Central memory CD4-positive, alpha-beta T cell (primary cell): ENCODE data around the gene HYAL3.
"Not testable (repeated sequence)": the region's sequence is repeated elsewhere in the genome, so short reads cannot be mapped to it uniquely, and the experiment has no call there.

Source experiments
- DNase-seq: peaks from one replicate; pipeline ENCODE4 v3.0.0; 2022

The HYAL3 gene

DNA sequence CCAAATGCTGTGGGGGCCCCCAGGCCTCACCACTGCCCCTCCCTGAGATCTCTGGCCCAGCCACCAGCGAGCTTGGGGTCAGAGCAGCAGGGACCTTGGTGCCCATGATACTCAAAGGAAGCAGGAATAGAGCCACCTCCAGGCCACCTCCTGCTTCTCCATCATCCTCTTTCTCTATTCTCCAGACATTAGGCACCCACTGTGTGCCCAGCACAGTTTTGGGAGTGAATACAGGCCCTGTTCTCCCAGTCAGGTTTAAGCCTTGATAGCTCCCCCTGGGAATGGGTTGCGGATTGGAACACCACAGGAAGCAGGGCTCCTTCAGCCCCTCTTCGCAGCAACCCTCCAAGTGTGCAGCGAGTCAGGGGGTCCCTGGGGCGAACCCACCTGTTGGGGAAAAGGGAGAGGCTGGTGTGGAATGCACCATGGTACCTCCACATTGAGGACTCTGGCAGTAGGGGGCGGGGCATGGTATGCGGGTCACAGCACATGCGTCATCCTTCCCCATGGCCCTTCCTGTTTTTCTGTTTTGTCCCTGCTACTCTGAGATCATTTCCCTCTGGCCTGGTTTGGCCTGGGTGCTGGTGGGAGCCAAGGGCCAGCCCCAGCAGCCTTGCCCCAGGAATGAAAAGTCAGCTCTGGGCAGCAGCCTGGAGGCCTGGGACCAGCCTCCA lies 44.5 kb downstream of the HYAL3 start:
- no peak for DNase-seq

DNA sequence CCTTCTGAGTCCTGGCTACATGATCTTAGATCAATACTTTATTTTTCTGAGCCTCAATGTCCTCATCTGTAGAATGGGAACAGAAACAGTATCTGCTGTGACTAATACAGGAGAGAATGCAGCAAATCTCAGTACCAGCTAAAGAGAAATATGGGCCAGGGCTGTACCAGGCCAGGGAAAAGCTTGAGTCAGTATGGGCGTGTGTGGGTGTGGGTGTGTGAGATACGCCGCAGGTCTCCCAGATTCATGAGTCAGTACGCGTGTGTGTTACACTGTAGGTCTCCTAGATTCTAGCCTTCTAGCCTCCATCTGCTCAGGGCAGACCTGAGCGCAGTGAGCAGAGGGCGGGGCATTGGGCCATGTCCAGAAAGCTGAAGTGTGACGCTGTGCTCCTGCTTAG lies 48.0 kb downstream of the HYAL3 start:
- no peak for DNase-seq

DNA sequence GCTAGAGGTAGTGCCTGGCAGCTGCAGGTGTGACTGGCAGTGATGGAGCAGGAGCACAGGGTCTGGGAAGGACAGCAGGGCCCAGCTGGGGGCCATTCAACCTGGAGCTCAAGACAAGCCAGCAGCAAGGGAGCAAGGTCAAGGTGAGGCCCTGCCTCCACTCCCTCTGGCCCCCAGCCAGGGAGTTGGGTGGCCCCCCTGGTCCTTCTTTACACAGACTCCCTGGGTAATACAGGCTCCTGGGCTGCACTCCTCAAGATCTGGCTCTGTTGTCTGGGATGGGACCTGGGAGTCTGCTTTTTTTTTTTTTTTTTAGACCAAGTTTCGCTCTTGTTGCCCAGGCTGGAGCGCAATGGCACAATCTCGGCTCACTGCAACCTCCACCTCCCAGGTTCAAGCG lies 48.7 kb downstream of the HYAL3 start:
- DNase-seq: no peak

DNA sequence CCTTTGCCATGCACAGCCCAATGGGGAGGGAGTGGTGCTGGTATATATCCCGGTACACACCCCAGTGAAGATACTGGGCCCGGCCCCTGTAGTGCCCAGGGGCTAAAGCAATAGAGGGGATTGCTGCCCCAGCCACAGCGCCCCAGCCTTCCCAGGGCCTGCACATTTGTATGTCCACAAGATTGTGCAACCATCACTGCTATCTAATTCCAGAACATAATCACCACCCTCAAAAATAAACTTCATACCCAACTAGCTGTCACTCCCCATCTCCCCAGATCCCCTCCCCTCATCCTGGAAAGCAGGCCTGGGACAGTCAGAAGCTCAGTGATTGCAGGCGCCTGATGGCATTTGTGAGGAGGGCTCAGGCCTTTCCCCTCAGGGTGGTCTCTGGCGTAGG lies 49.7 kb downstream of the HYAL3 start:
- DNase-seq: no peak

DNA sequence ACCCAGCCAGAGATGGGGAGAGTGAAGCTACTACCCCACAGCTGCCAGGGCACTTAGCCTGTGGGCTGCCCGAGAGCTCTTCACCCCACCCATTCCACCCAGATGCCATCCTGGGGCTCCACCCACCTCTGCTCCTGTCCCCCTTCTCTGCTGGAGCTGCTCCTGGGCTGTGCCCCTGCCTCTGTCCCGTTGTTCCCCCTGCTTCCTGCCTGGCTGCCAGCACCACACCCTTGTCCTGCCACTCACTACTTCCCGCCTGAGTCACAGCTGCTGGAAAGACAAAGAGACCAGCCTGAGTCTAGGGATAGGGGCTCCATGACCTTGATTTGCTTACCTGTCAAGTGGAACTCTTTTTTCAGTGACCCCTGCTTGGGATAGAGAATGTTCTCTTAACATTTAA lies 50.8 kb downstream of the HYAL3 start:
- no peak for DNase-seq

DNA sequence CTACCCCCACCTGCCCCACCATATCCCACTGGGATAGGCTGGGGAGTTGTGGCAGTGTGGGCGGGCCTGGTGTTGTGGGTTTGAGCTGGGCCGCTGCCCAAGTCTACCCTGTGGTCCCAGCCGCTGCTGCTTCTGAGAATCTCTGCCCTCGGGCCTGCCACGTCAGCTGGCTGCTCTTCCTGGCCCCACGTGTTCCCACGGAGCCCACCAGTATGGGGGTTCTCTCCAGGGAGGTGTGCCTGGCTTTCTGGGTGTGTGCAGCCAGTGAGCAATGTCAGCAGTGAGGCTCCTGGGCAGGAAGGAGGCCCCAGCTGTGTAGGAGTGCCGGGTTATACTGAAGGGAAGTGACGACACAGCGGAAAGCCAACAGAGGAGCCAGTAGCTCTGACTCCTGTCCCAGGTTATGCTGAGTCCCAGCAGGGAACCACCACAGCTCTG lies 52.7 kb downstream of the HYAL3 start:
- peak; percentile 81 for DNase-seq

DNA sequence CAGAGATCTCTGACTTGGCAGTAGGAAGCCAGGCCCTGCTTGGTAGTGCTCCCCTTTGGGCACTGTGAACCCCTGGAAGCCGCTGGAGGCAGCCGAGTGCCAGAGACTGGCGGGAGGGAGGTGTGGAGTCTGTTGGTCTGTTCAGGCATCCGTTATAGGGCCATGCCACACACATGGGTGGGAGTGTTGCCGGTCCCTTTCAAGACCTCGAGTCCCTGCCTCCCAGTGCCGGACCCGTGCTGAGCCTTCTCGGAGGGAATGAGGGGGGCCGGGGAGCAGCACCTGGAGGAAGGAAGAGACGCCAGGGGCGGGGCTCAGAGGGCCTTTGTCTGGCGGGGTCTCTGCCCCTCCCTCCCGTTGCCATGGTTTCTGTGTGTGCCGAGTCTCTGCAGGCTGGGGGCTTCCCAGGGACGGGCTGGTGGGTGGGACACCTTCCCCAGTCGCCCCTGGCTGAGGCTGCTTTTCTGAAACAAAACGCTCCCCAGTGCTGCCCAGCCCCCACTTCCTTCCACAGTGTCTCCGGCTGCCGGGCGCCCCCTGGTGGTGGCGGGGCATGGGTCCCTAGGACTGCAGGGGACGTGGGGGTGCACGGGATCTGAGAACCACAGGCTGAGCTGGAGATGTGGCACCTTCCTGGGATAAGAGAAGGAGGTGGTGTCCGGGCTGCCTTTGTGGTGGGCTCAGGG lies 53.2 kb downstream of the HYAL3 start:
- DNase-seq: peak; percentile 90

DNA sequence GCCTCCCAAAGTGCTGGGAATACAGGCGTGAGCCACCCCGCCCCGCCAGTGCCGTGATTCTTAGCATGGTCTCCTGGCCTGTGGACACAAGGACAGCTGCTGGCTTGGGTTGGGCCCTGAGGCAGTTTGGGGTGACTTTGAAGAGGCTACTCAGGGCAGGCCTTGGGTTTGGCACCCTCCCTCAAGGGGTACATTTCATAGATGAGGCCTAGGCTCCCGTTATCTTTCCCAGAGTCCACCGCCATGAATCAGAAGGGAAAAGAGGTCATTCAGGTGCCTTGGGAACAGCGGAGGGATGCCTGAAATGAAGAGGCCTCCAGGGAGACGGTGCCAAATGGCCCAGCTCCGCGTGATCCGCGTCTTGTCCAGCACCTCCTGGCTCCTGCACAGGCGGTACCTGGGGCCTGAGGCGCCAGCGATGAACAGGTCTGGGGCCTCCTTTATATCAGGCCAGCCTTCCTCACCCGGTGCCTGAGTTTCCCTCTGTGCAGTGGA lies 53.9 kb downstream of the HYAL3 start:
- DNase-seq: no peak

DNA sequence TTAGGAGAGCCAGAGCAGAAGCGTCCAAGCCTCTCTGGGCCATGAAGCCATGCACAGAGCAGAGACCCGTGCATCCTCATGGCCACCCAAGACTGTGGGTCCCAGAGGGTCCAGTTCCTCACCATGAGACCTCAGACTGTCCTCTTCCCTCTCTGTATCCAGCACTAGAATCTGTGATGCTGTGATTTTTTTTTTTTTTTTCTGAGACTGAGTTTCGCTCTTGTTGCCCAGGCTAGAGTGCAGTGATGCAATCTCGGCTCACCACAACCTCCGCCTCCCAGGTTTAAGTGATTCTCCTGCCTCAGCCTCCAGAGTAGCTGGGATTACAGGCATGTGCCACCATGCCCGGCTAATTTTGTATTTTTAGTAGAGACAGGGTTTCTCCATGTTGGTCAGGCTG lies 54.4 kb downstream of the HYAL3 start:
- not testable (repeated sequence) for DNase-seq

DNA sequence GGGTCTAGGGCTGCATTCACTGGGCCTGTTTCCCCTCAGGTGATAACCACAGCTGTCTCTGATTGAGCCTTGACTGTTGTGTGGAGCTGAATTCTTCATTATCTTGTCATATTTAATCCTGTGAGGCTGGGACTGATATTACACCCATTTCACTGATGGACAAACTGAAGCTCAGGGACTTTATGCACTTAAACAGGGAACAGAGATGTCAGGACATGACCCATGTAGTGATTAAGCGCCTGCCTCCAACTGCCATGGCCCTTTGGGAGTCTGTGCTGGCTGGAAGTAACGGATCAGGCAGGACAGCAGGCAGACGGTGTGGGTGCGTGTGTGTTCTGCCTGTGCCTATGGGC lies 55.7 kb downstream of the HYAL3 start:
- no peak for DNase-seq

DNA sequence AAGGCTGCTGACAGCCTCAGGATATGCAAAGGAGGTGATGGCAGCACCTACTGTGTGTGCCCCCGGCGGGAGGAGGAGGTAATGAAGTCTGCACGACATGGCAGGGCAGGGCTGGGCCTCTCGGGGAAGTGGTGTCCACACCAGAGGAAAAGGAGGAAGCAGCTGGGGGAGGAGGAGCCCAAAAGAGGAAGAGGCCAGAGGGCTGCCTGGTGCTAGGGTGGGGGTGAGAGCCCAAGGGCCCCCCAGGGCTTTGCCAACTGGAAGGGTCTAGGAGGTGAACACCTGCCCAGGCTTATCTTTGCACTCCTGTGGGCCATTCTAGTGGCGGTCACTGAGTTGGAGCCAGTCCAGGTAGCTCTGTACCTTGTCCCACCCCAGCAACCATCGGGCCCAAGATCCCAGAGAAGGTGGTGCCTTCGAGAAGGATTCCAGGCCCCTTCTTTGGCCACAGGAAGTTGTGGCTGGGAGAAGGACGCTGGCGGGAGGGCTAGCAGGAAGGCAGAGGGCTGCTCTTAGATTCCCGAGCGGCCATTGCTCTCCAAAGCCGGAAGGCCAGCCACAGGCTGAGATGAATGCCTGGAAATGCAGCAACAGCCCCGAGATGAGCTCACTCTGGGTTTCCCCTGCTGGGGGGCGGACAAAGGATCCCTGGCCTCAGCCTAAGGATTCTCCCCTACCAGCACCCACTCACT lies 56.2 kb downstream of the HYAL3 start:
- DNase-seq: no peak
